HG02884 (cell line): ENCODE measurements around the gene HTATIP2.
"Not testable (repeated sequence)": the region's sequence is repeated elsewhere in the genome, so short reads cannot be mapped to it uniquely, and the experiment has no call there.

ENCODE experiments used
- ATAC-seq: cut with Tn5 transposase; IDR thresholded peaks from one replicate; pipeline ENCODE4 v1.9.1; 2021; ENCODE audit warnings: mild to moderate bottlenecking, moderate library complexity; ENCODE audit not compliant: unreplicated experiment

Gene HTATIP2

DNA sequence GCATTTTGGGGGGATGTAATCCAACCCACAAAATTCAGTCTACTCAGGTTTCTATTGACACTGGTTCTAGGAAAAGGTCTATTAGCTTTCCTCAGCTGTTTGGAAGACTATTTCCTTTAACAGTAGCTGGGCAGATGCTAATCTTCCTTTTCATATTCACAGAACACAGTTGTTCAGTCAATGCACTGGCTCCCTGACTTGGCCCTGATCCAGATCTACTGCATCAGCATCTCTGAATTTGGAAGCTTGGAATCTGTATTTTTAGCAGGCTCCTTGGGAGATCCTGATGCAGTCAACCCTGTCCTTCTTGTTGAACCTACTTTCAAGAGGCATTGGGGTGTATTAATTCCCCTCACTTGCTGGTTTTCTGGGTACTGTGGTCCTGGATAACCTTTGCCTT is 6.3 kb downstream of the HTATIP2 start:
- ATAC-seq, result no peak

DNA sequence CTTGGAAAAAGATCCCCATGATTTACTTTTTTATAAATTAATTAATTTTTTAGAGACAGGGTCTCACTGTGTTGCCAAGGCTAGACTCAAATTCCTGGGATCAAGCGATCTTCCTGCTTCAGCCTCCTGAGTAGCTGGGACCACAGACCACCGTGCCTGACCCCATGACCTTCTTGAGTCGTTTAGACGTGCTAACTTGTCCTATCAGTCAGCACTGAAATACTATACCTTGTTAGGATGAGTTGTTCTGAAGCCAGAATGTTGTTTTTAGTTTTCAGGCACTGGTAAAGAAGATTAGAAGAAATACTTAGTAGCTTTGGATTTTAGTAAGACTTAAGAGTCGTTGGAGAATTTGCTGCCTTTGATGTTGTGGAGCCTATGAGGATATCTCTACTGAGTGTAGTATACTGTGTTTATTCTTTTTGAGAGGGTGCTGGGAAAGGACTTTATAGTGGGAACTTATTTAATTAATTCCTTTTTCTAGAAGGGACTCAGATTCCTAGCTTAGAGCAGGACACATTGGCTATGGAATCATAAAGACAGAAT is 8.6 kb downstream of the HTATIP2 start:
- no peak for ATAC-seq

DNA sequence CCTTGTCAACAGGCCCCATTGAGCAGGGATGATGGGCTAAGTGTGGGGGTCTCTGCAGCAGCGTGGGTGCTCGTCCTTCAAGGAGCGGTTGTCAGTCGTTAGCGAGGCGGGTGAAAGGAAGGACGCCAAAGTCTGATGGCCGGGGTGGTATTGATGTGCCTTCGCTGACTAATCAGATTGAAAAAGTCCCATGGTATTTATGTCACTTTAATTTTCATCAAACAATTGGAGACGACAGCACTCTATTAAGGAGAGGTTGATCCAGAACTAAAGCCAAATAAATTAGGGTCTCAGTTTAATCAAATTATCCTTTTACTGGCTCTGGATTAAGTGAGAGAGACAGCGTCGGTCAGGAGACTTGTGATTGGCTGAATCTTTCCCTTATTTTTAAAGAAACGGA is 9.6 kb downstream of the HTATIP2 start:
- no peak for ATAC-seq

DNA sequence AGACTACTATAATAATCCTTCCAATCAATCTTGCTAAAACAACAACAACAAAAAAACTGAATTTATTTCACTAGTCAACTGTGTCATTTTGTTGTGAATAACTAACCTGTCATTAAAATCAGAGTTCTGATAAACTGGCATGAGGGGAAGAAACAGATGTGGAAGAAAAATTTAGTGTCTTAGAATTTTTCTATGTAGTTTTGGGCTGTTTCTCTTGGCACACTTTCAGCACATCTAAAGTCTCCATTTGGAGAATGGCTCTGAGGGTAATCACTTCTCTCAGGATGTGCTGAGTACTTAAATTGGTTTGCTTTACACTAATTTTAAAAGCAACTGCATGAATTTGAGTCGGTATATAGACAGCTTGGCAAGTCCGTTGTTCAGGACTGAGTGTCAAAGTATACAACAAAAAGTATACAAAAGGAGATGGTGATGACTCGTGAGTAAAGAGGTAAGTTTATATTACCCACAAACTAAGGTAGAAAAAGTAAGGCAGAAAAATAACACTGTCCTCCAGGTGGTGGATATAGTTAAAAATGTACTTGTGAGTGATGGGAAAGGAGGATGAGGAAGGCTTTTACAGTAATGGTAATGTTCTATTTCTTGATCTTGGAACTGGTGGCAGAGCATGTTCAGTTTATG is 10.2 kb downstream of the HTATIP2 start:
- ATAC-seq, result no peak

DNA sequence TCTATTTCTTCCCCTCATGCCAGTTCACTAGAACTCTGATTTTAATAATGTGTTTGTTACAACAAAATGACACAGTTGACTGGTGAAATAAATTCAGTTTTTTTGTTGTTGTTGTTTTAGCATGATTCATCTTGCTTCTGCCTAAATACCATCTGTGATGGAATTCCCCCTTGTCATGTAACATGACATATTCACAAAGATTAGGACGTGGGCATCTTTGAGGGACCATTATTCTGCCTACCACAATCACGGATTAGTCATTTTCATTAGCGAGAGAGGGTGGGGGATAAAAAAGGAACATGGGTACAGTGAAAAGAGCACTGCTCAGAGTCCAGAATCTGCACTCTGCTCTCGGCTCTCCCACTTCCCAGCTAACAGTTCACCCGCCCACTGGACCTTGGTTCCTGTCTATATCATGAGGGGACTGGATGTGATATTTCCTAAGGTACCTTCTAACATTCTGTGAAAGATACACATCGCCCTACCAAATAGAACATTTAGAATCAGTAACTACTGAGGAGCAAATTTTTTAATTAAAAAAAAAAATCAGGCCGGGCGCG is 11.3 kb downstream of the HTATIP2 start:
- no peak for ATAC-seq

DNA sequence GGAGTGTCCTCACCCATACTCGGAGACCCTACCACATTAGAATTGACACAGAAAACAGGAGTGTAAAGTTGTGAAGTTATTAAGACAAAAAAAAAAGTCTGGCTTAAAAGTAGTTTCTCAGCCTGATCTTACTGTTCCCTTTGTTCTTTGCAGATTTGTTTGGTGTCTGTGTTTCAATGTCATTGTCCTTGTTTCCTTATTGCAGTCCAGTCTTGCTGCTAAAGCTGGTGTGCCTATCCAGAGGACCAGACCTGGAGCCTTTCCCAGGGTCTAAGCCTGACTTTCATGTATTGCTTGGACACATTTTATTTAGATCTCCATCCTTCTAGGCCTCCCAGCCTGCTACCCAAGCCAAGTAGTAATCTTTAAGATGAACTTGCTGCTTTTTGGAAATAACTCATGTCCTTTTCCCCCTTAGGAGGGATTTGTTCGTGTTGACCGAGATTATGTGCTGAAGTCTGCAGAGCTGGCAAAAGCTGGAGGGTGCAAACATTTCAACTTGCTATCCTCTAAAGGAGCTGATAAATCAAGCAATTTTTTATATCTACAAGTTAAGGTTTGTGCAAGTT is 12.7 kb downstream of the HTATIP2 start:
- ATAC-seq, result no peak

DNA sequence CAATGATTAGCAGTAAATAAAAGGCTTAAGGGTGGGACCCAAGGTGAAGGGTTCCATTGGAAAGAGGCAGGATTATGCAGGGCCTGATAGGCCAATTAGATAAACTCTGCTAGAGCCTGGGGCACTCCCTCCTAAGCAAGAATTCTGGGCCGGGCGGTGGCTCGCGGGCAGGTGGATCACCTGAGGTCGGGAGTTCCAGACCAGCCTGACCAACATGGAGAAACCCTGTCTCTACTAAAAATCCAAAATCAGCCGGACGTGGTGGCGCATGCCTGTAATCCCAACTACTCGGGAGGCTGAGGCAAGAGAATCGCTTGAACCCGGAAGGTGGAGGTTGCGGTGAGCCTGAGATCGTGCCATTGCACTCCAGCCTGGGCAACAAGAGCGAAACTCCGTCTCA is 22.5 kb downstream of the HTATIP2 start:
- ATAC-seq, result not testable (repeated sequence)

DNA sequence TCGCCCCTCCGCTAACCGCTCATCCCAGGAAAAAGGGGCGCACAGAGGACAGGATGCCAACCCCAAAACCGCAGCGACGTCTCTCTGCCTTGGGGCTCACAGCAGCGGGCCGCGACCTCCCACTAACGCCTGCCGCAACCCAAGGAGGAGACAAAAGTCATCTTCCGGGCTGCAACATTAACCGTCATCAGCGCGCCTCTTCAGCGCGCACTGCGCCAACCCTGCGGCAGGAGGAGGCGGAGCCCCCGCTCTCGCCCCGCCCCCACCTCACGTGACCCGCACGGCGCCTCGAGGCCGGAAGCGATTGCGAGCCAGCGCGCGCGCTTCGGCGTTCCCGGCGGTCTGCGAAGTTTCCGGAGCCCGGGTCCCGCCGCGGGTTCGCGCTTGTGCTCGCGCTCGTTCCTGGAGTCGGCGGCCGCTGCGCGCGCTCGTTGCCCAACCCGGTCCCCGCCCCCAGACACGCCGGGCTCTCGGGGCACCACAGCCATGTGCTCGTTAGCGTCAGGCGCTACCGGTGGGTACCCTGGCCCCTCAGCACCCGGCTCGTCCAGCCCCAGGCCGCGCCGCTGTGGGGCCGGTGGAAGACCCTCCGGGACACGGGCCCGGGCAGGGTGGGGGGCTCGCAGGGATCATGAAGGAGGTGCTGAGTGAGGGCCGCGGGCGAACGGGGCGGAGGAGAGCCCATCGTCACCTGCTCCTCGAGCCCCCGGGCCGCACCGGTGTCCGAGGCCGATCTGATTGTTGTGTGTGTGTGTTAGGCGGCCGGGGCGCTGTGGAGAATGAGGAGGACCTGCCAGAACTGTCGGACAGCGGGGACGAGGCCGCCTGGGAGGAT is 24.0 kb downstream of the HTATIP2 start, which contains the start of gene PRMT3:
Gene PRMT3 (plus strand): TSS at position 456 of the 835 bp plus-strand sequence. CDS start 31 bp downstream, at position 487.
- ATAC-seq, result peak; percentile 82

DNA sequence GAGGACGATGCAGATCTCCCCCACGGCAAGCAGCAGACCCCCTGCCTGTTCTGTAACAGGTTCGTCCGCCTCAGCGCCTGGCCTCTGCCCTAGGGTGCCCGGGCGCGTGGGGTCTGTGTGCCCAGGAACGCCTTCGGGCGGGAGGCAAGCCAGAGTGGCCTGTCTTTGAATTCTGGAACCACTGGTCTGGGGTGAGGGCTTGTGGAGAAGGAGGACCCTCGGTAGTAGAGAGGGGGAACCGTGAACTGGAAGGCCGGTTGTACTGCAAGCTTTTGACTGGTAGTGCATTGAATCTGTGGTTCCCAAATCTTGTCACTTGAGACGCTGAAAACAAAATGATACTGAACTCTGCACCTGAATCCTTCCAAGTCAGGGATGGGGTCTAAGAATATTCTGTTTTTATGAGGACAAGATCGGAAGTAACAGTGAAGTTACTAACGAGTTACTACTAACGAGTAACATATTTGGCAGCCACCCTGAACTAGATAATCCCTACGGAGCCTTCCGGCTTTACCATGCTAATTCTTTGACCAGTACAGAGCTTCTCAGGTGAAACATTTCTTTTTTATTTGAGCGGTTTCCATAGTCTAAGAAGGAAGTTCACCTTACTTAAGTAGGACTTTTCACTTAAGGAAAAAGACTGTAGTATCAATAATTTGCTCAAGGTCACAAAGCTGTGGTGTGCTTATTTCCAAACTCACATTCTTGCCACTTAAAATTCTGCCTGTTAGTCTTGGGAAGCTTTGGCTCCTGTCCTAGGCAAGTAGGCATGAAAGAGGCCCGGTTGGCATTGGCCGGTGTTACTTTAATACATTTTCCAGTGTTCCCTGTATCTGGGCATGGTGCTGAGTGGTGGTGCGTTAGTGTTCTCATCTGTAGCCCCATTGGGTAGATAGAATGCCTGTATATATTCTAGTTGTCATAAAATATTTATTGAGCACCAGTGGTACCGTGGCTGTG is 24.9 kb downstream of the HTATIP2 start:
- peak; percentile 11 for ATAC-seq

DNA sequence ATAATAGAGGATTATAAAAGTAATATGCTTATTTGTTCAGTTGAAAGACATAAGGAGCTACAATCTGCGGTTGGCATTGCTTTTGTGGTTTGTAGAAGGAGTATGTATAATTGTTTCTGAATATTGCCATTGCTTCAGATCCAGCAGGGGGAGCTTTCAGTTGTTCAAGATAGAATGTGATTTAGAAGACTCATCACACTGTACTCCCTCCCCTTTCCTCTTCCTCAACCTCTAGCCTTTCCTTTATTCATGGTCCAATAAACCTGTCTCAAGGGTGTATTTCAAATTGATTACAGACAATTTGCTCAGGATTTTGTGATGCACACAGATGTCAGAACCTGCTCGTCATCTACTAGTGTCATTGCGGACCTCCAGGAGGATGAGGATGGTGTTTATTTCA is 33.8 kb downstream of the HTATIP2 start:
- ATAC-seq, result peak; percentile 91

DNA sequence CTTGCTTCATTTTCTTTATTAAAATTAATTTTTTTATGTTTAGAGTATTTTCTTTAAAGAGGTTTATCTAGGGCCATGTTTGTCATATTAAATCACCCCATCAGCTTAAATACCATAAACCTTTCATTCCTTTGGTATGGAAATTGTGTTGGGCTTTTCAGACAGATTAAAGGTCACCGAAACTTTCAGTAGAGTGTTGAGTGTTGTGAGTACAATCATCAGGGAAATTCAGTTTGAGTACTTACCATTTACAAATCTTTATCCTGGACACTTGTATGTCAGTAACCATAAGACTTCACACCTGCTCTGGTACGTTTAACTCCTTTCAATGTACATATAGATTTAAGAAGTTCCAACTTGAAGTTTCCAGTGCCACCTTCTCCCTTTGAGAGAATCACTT is 36.0 kb downstream of the HTATIP2 start:
- no peak for ATAC-seq

DNA sequence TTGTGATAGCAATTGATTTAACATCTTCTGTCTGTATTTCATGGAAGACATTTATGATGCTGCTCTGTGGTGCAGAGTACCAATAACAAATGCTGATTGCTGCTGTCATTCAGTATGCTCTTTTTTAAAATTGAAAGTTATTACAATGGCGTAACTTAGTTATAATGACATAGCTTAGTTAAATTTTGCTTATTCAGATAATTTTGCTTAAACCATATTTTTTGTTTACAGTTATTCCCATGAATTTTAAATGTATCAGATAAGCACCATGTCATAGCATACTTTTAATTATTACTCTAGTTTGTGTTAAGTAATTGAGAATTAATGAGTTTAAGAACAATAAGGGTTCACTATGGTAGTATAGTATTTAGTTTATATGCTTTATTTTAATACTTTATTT is 39.5 kb downstream of the HTATIP2 start:
- no peak for ATAC-seq

DNA sequence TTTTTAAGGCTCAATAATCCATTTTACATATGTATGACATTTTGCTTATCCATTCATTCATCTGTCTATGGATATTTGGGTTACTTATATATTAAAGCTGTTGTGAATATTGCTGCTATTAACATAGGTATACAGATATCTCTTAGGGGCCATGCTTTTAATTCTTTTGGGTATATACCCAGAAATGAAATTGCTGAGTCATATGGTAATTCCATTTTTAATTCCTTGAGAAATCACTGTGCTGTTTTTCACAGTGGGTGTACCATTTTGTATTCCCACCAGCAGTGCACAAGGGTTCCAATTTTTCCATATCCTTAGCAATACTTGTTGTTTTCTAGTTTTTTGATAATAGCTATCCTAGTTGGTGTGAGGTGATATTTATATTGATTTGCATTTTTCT is 43.0 kb downstream of the HTATIP2 start:
- no peak for ATAC-seq

DNA sequence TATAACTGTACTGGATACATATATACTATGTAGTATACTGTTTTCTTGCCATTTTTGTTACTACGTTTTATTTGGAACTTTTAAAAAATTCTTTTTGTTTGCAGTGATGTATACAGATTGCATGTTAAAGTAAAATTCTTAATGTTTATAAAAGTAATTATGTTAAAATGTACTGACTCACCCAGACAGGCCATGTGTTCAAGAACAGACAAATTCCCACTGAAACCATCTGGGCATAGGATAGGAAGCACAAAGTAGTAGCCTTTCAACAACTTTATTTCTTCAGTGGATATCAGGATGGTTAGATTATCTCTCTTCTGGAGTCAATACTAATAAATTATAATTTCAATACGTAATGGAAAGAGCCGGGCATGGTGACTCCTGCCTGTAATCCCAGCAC is 43.8 kb downstream of the HTATIP2 start:
- ATAC-seq, result no peak

DNA sequence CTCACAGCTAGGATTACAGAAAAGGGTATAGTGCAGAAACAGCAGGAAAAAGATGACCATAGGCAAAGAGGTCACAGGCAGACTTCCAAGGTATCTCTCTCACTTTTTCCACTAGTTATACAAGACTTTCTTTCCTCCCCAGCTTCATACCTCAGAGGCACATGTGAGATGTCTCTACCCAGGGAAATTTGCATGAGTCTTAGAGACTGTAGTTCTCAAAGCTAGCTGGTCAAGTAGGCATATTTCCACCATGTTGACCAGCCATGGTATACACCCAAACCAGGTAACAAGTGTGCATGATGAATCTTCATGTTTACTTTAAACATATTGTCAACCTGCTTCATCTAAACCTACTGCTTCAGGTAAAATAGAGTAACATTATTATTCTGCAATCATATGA is 51.9 kb downstream of the HTATIP2 start:
- no peak for ATAC-seq

DNA sequence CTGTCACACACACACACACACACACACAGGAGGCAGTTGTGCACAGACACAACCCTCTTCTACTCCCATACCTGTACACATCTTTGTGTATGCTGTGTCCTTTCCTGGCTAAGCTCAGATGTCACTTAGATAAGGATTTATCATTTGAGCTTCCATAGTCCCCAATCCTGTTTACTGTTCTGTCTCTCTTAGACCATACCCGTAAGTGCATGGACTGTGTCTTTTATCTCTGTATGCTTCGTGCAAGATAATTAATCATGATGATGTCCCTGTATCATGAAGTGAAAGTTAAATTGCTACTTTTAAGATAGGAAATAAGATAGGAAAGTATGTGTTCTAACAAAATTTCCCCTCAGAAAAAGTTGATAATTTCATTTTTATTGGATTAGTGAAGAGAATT is 54.3 kb downstream of the HTATIP2 start:
- ATAC-seq, result no peak

DNA sequence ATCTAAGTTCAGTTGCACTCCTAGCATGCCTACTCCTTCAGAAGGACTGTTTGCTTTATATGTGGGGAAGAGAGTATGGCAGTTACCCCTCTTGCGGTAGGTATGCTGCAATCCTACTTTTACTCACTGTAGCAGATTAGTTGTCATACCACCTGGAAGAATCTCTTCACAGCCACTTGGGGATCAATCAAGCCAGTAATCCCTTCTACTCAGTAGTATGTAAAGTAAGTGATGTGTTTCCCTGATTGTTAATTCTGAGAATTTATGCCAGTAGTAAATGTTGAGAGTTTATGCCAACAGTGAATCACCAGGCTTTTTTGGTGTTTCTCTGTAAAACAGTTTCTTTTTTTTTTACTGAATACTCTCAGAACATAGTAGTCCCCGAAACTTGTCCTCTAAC is 58.4 kb downstream of the HTATIP2 start:
- ATAC-seq, result no peak

DNA sequence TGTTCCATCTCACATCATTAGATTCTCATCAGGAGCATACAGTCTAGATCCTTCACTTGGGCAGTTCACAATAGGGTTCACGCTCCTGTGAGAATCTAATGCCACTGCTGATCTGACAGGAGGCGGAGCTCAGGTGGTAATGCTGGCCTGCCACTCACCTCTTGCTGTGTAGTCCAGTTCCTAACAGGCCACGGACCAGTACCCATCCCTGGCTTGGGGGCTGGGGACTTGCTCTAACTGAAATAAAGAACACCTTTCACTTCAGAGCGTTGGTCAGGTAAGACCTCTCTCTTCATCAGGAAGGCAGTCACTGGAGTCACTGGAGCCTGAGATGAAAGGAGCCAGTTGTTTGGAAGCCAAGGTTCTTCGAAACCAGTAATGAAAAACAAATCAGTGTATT is 65.7 kb downstream of the HTATIP2 start:
- ATAC-seq, result no peak
